HepG2 (cell line): Measurements from ENCODE around the gene HLA-C. TPM values are rescaled to one million over a fixed set of nuclear protein-coding genes. Genes with fewer than 3 reads are reported as not detected.

Source experiments
- HNRNPH1 ChIP-seq: fragments of 200-400 bp; formaldehyde crosslinking; optimal IDR thresholded peaks from 2 replicates; pipeline ENCODE3; 2017; ENCODE audit warnings: mild to moderate bottlenecking, low read depth, low read length
- MED13 ChIP-seq: sonication (generic); formaldehyde crosslinking; IDR thresholded peaks from 2 replicates; pipeline ENCODE4 v1.5.0; 2020; ENCODE audit warnings: missing genetic modification reagents
- MIER3 ChIP-seq: IDR thresholded peaks from 2 replicates; pipeline ENCODE4 v1.6.1; 2016; ENCODE audit warnings: missing compliant biosample characterization, borderline replicate concordance
- RELA ChIP-seq: sonication (generic); formaldehyde crosslinking; IDR thresholded peaks from 2 replicates; pipeline ENCODE4 v1.4.0; 2020; ENCODE audit warnings: missing genetic modification reagents
- SOX13 ChIP-seq, 3 experiments: fragments of 450-650 bp in 1 of 3; sonication (generic) in 1 of 3; formaldehyde crosslinking in 1 of 3; IDR thresholded peaks in 2 of 3; conservative IDR thresholded peaks in 1 of 3; 2 replicates each; pipeline versions ENCODE4 v1.5.0 to v1.6.1; 2016 to 2020; ENCODE audit warnings: antibody characterized with exemption in 1 of 3, mild to moderate bottlenecking in 1 of 3, missing compliant biosample characterization in 1 of 3, missing genetic modification reagents in 1 of 3, moderate library complexity in 1 of 3
- polyA plus RNA-seq, 8 experiments: library from polyadenylated mRNA; depleted of rRNA in 3 of 8; stranded (reverse) in 7 of 8; unstranded in 1 of 8; fragments of >200 nt; fragmentation: Illumina TruSeq in 4 of 8; extraction: Trizol in 4 of 8; gene quantifications; 2 replicates each; pipeline versions ENCODE4 v1.2.1 to v1.2.3, GENCODE V29; 2011 to 2016; ENCODE audit warnings: low read depth in 4 of 8, missing spikeins in 1 of 8, mixed read lengths in 1 of 8; ENCODE audit not compliant: insufficient read depth in 1 of 8
- total RNA-seq, 5 experiments: library from RNA; depleted of rRNA; stranded (reverse); fragments of >200 nt; fragmentation: Illumina TruSeq; extraction: Trizol; gene quantifications; 2 replicates each; pipeline ENCODE4 v1.2.3, GENCODE V29; 2016; ENCODE audit warnings: low read depth in 1 of 5
- TF ChIP-seq, protein P1 (sequence below): sonication (generic); formaldehyde crosslinking; IDR thresholded peaks from 2 replicates; pipeline ENCODE4 v1.4.0; 2020; ENCODE audit warnings: missing genetic modification reagents
- TF ChIP-seq, protein P2 (sequence below): sonication (generic); formaldehyde crosslinking; IDR thresholded peaks from 2 replicates; pipeline ENCODE4 v1.4.0; 2020; ENCODE audit warnings: missing genetic modification reagents, low read depth, mild to moderate bottlenecking, borderline replicate concordance
- TF ChIP-seq, protein P3 (sequence below): sonication (generic); formaldehyde crosslinking; IDR thresholded peaks from 2 replicates; pipeline ENCODE4 v1.8.0; 2022; ENCODE audit warnings: mild to moderate bottlenecking, missing genetic modification reagents, moderate library complexity

Gene HLA-C
- total and polyA plus RNA-seq, 2 of the 13 experiments (the other 11 are each of a cell fraction or from before 2014, with no cell fraction given): 77.1 to 155 TPM

DNA sequence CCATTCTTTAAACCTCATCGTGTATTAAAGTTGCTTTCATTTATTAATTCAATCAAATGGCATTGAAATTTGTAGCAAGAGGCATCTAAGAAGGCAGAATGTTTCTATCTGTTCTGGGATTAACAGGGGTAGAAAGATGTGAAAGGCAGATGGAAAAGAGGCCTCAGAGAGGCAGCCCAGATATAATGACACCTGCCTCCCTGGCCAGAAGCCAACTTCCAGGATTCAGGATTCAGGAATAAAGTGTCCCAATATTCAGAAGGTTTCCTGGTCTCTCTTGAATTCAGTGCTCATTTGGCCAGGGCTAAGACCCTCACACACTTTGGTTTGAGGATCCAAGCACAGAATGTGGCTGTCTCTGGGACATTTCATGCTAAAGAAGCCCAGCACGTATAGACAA lies 45.1 kb upstream of the HLA-C start (continued):
- TF ChIP-seq, protein P1, sequence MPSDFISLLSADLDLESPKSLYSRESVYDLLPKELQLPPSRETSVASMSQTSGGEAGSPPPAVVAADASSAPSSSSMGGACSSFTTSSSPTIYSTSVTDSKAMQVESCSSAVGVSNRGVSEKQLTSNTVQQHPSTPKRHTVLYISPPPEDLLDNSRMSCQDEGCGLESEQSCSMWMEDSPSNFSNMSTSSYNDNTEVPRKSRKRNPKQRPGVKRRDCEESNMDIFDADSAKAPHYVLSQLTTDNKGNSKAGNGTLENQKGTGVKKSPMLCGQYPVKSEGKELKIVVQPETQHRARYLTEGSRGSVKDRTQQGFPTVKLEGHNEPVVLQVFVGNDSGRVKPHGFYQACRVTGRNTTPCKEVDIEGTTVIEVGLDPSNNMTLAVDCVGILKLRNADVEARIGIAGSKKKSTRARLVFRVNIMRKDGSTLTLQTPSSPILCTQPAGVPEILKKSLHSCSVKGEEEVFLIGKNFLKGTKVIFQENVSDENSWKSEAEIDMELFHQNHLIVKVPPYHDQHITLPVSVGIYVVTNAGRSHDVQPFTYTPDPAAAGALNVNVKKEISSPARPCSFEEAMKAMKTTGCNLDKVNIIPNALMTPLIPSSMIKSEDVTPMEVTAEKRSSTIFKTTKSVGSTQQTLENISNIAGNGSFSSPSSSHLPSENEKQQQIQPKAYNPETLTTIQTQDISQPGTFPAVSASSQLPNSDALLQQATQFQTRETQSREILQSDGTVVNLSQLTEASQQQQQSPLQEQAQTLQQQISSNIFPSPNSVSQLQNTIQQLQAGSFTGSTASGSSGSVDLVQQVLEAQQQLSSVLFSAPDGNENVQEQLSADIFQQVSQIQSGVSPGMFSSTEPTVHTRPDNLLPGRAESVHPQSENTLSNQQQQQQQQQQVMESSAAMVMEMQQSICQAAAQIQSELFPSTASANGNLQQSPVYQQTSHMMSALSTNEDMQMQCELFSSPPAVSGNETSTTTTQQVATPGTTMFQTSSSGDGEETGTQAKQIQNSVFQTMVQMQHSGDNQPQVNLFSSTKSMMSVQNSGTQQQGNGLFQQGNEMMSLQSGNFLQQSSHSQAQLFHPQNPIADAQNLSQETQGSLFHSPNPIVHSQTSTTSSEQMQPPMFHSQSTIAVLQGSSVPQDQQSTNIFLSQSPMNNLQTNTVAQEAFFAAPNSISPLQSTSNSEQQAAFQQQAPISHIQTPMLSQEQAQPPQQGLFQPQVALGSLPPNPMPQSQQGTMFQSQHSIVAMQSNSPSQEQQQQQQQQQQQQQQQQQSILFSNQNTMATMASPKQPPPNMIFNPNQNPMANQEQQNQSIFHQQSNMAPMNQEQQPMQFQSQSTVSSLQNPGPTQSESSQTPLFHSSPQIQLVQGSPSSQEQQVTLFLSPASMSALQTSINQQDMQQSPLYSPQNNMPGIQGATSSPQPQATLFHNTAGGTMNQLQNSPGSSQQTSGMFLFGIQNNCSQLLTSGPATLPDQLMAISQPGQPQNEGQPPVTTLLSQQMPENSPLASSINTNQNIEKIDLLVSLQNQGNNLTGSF (CRISPR knock-in tag): no peak
- TF ChIP-seq MED13 (no peak), SOX13 (IDR thresholded peaks at IDR 0.05) (no peak), SOX13 (CRISPR knock-in tag; conservative IDR thresholded peaks at IDR 0.05 in 1 of 2, IDR thresholded peaks at IDR 0.05 in 1 of 2) (no peak), MIER3 (CRISPR knock-in tag) (no peak), HNRNPH1 (no peak), RELA (CRISPR knock-in tag) (no peak)
- TF ChIP-seq, protein P2, sequence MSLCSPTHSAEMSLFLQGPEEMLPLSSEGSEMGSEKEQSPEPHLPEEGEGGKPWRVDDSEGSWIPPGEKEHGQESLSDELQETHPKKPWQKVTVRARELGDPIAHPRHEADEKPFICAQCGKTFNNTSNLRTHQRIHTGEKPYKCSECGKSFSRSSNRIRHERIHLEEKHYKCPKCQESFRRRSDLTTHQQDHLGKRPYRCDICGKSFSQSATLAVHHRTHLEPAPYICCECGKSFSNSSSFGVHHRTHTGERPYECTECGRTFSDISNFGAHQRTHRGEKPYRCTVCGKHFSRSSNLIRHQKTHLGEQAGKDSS (CRISPR knock-in tag): no peak
- TF ChIP-seq, protein P3, sequence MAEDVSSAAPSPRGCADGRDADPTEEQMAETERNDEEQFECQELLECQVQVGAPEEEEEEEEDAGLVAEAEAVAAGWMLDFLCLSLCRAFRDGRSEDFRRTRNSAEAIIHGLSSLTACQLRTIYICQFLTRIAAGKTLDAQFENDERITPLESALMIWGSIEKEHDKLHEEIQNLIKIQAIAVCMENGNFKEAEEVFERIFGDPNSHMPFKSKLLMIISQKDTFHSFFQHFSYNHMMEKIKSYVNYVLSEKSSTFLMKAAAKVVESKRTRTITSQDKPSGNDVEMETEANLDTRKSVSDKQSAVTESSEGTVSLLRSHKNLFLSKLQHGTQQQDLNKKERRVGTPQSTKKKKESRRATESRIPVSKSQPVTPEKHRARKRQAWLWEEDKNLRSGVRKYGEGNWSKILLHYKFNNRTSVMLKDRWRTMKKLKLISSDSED: no peak
- TF ChIP-seq, all 625 proteins: peak for 0
